Measurements from ENCODE around the gene GOLGA6C.
"Not testable (repeated sequence)": the region's sequence is repeated elsewhere in the genome, so short reads cannot be mapped to it uniquely, and the experiment has no call there.

Gene GOLGA6C

DNA sequence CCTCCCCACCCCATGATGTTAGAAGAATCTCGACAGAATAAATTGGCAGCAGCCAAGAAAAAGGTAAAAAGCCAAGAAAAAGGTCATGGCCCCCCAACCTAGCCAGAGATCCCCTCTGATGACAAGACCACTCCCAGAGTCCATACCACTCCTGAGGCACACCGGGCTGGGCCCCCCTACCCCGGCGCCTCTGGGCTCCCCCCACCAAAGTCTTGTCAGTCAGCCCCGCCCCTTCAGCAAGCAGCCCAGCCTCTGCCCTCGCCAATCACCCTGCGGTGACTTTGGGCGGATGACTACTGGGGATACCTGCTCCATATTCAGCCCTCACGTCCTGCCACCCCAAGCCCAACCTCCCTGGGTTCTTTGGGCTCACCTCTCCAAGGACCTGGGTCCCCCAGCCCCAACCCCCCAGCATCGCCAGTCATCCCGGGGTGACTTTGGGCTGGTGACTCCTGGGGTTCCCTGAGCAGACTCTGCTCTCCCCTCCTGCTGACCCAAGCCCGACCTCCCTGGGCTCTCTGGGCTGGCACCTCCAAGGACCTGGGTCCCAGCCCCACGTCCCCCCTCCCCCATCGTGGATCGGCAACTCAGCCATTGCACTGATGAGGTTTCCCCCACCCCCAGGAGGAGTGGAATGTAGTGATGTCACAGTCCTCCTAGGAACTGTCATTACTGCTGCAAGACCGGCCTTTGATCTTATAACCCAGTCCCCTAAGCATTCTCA, 648 bp downstream of the GOLGA6C start:
- not testable (repeated sequence) for DNase-seq

DNA sequence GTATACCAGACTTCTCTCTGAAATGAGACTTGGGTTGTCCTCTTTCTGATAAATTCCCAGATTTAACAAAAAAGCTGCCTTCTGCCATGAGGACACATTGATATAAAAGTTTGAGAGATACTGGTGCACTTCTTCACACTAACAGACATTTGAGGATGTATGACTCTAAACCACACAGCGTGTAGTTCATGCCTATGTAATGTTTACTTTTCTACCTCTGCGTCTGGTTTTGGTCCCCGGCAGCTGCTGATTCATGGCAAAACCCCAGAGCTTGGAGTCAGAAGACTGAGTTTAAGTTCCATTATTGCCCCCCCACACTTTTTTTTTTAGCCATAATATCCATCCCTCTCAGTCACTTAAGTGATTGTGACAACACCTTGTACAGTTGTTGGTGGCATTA, 1.7 kb downstream of the GOLGA6C start:
- not testable (repeated sequence) for DNase-seq

DNA sequence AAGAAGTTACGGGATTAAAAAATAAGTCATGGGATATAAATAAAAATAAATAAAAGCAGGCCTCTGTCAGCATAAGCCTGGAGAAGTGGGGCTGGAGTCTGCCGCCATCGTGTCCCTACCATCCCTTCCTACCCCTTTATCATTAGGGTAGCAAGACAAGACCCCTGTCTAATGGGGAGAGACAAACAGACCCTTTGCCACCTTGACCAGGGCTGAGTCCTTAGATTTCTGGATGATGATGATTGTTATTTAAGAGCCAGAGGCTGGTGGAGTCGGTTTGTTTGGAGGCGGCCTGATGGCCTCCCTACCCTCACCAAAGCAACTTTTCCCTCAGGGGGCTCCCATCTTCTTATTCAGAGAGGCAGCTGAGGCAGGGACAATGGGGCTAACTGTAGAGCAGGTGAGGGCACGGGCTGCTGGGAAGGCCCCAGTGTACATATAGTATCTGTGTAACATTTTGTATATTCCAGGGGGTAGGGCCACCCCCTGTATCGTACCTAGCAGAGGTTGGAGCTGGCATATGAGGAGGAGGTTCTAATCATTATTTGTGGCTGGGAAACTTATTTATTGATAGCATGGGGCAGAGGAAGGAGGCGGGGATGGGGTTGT, 15.7 kb downstream of the GOLGA6C start:
- not testable (repeated sequence) for DNase-seq

DNA sequence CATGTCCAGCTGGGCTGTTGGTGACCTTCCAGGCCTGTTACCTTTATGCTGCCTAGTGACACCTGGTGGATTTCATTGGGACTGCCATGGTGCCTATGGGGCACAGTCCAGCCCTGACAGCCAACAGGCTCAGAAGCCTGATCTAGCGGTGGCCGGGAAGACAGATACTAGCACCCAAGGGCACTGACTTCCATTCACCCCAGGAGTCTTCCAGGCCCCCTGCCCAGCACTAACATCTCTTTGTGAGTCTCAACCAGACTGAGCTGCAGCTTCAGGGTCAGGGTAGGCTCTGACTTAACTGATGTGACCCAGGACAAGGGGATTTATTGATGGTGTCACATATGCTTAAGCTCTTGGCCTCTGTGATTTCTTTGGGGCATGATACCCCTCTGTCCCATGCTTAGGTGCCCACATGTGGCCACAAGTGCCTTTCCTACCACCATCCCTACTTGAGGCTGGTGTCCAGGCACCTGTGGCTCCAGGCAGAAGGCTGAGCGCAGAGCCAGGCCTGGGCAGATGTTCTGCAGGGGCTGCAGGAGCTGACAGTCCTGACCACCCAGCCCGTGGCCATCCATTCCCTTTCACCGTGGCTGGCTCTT, 16.5 kb downstream of the GOLGA6C start:
- DNase-seq, result peak; percentile 50 to 59

DNA sequence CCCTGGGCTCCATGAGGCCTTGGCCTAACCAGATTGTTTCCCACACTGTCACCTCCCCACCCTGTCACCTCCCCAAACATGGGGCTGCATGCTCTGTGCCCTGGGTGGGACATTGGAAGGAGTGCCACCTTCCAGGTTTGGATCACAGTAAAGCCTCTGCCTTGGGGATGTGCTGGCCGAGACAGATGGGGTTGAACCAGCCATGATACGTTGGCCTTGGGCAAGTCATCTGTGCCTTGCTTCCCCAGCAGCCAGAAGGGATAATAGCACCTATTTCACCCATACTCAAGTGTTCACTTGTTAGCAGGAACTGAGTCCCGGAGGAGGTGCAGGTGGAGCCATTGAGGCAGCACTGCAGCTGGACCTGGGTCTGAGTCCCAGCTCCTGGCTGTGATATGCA, 17.5 kb downstream of the GOLGA6C start:
- not testable (repeated sequence) for DNase-seq

DNA sequence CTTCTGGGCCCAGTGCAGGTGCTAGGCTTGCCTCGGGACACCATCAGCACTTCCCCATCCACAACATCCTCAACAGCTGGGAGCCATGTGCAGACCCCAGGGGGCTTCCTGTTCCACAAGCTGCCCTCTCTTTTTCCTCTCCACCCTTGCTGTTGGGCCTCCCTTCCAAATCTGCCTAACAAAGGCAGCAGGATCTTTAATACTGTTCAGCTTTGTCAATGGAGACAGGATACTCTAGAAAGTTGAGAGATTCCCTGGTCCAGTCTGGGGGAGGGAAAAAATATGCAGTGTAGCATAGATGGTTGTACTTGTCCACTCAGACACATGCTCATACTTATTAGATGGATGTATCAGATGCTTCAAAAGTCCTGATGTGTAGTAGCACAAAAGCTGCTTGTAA, 20.4 kb downstream of the GOLGA6C start:
- DNase-seq, result not testable (repeated sequence)

DNA sequence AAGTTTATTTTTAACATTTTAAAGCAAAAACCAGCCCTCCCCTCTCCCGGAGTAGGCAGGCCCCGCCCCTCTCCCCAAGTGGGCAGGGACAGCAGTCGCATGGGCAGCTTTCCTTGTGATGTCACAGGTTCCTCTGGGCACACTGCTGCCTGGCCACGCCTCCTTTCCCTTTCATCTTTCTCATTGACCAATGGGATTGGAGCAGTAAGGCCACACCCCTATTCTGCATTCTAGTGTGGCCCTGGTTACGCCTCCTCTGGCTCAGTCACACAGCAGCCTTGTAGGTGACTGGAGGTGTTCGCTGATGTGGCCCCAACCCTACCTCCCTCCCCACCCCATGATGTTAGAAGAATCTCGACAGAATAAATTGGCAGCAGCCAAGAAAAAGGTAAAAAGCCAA, 24.4 kb downstream of the GOLGA6C start, which contains the start of gene GOLGA6D:
Gene GOLGA6D (plus strand): TSS at position 264 of the 400 bp plus-strand sequence. CDS start 41 bp downstream, at position 305.
- DNase-seq, result not testable (repeated sequence)

DNA sequence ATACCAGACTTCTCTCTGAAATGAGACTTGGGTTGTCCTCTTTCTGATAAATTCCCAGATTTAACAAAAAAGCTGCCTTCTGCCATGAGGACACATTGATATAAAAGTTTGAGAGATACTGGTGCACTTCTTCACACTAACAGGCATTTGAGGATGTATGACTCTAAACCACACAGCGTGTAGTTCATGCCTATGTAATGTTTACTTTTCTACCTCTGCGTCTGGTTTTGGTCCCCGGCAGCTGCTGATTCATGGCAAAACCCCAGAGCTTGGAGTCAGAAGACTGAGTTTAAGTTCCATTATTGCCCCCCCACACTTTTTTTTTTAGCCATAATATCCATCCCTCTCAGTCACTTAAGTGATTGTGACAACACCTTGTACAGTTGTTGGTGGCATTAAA, 26.0 kb downstream of the GOLGA6C start:
- DNase-seq, result not testable (repeated sequence)

DNA sequence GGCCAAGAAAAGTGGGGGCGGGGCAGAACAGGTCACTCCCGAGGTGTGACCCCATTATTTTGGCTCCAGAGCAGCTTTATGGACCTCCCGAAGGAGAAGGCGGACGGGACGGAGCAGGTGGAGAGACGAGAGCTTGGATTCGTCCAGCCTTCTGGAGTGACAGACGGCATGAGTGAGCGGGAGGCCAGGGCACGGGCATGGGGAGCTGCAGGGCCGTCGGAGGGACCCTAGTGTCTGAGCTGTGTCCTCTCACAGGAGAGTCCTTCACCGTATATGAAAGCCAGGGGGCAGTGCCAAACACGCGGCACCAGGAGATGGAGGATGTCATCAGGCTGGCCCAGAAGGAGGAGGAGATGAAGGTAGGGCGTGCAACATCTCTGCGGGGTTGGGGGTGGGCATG, 35.5 kb downstream of the GOLGA6C start:
- DNase-seq, result not testable (repeated sequence)

DNA sequence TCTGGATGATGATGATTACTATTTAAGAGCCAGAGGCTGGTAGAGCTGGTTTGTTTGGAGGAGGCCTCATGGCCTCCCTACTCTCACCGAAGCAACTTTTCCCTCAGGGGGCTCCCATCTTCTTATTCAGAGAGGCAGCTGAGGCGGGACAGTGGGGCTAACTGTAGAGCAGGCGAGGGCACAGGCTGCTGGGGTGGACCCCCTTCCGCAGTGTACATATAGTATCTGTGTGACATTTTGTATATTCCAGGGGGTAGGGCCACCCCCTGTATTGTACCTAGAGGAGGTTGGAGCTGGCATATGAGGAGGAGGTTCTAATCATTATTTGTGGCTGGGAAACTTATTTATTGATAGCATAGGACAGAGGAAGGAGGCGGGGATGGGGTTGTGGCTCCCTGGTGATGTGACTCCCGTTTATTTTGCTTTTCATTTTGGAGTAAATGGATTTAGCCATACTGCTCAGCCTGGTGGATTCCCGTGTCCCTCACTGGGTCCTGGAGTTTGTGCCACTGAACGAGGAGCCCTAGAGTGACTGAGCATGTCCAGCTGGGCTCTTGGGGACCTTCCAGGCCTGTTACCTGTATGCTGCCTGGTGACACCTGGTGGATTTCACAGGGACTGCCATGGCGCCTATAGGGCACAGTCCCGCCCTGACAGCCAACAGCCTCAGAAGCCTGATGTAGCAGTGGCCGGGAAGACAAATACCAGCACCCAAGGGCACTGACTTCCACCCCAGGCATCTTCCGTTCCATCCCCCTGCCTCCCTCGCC, 40.6 kb downstream of the GOLGA6C start:
- DNase-seq, result not testable (repeated sequence)

DNA sequence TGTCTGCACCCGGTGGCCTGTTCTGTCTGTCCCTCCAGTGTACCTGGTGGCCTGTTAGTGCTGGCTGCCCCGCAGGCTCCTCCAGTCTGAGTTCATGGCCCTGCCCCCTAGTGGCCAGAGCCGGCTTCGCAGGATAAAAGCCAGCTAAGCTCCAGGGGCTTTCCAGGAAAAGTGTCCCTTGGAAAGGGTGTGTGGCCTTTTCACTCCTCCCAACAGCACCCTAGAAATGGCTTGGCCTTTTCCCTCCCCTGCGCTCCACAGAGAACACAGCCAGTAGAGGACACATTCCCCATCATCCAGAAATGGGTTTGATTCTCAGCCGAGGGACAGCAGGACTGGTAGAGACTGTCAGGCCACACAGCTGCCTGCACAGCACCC, 41.2 kb downstream of the GOLGA6C start:
- DNase-seq, result peak; percentile 40 to 60

DNA sequence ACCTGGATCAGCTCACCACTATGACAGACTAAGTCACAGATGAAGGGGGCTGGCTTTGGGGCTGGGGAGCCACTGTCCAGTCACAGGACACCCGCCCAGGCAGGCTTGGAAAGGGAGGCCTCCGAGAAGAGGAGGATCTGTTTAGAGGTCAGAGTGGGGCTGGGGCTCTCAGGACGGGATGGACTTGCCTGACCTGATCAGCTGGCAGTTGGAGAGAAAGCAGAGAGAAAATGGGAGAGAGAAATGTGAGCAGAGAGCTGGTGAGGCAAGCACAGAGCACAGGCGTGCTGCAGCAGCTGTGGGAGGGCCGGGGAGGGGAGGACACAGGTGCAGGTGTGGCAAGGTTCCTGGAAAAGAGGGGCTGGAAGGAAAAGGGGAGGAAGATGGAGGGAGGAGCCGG, 41.9 kb downstream of the GOLGA6C start:
- DNase-seq, result not testable (repeated sequence)

DNA sequence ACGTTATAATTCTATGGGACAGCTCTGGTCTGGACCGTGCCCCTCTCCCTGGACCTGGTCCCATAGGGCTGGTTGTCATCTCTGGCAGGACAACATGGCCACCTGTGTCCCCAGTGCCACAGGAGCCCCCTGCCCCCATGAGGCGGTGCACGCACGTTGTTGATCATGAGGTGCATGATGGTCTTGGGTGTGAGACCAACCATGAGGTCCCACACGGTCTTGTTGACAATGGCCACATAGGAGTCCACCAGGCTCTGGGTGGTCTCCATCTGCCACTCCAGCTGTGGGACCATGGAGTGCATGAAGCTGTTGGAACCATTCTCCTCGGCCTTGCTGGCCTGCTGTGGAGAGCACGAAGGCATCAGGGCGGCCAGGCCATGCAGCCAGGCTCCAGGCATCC, 44.2 kb downstream of the GOLGA6C start:
- no peak for DNase-seq

DNA sequence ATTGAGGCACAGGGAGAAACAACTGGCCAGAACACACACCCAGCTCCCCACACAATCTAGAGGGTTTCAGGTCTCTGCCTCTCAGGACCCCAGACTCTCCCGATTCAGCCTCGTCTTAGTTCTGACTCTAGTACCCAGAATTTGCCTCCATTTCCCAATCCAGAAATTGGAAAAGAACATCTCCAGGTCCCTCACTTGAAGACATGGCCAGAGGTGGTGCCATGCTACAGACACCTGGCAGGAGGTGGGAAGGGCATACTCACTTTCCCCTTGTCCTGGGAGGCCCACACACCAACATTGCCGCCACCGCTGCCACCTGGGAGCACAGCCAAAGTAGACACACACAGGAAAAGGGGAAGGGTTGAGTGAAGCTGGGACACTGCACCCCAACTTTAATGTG, 44.6 kb downstream of the GOLGA6C start:
- DNase-seq, result not testable (repeated sequence)

DNA sequence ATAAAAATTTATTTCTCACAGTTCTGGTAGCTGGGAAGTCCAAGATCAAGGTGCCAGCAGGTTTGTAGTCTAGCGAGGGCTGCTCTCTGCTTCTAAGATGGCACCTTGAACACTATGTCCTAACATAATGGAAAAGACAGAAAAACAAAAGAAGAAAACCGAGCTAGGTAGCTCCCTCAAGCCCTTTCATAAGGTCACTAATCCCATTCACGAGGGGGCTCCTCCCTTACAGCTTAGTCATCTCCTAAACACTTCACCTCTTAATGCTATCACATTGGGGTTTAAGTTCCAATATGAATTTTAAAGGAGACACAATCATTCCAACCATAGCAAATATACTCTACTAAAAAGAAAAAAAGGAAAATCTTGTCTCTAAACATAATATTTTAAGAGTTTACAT, 48.1 kb downstream of the GOLGA6C start:
- no peak for DNase-seq

DNA sequence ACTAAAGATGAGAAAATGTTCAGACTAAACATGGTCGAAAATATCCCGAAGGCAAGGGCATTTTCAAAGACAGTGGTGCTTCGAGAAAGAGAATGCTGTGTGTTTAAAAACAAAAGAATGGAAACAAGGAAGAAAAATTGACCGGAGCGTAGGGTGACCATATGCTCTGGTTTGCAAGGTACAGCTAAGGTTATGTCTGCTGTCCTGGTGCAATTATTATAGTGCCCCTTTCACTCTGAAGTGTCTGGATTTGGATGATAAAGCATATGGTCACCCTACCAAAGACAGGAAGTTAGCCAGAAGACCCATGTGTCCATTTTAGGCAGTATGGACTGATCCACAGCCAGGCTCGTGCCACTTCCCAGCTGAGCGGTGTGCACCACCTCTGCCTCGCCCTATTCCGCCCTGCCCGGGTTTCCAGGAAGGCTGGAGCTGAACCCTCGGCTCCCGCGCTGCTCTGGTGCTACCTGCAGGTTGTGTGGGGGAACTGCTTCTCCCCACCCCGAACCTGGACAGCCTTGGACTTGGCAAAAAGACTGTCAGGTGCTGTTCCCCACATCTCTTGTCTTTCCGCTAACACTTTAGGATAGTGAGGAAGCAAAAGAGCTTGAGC, 49.8 kb downstream of the GOLGA6C start:
- DNase-seq, result no peak

DNA sequence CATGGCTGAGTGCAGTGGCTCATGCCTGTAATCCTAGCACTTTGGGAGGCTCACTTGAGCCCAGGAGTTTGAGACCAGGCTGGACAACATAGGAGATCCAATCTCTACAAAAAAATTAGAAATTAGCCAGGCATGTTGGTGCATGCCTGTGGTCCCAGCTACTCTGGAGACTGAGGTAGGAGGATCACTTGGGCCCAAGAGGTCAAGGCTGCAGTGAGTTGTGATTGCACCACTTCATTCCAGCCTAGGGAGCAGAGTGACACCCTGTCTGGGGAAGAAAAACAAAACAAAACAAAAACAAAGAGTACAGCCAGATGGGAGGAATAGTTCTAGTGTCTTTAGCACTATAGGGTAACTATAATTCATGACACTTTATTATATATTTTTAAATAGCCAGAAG, 51.6 kb downstream of the GOLGA6C start:
- DNase-seq, result no peak

DNA sequence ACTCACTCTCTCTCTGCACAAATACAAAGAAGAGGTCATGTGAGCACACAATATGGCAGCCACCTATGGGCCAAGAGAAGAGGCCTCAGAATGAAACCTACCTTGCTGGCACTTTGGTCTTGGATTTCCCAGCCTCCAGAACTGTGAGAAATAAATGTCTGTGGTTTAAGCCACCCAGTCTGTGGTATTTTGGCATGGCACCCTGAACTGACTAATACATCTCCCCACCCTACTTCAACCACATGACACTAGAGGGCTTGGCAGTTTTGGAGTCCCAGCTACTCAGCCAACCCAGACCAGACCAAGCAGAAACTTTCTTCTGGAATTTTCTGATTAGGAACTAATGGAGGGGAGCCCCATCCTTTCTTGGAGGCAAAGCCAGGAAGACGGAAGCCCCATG, 54.4 kb downstream of the GOLGA6C start:
- DNase-seq, result not testable (repeated sequence)

DNA sequence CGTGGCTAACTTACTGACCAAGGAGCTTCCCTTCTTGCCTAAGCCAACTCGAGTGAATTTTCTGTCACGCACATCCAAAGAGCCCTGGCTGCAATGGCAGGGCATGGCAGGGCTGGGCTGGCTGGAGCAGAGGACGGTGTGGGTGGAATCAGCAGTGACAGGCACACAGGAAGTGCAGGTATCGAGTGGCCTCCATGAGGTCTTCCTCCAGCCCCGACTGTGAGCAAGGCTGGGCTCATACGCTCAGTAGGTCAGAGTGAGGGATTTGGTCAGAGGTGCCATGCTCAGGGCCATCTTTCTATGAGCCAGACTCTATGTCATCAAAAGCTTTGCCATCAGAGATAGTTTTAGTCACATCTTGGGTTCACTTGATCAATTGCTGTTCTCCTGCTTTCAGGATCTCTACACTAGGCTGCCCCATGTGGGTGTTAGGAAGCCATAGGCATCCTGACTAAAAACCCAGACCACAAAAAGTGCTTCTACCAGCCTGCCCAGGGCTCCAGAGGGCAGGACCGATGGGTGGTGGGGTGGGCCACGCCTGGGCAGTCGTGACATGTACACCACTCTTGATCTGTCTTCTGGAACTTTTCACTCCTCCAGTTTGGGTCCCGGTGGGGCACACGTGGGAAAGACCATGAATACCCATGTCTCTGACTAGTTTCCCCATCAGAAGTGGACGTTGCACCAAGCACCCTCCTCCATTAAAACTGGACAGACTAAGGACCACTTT, 55.1 kb downstream of the GOLGA6C start:
- no peak for DNase-seq

DNA sequence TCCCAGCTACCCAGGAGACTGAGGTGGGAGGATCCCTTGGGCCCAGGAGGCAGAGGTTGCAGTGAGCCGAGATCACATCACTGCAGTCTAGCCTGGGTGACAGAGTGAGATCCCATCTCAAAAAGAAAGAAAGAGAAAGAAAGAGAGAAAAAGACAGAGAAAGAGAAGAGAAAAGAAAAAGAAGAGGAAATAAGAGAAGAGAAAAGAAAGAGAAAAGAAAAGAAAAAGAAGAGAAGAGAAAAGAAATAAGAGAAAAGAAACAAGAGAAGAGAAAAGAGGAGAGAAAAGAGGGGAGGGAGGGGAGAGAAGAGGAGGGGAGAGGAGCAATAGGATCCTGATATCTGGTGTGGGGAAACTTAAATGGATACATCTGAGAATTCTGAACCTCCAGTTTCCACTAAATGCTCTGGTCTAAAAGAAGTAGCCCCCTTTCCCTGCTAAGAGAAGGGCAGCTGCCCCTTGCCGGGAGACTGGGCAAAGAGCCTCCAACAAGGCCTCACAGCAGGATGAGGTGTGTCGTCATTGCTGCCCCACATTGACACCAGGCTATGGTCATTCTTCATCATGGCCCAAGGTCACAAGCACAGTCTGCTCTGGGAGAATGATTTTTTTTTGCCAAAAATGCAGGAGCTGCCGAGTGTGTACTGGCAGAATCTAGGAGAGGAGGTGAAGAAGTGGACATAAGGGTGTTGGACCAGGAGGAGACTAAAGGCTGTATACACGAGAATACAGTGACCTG, 56.6 kb downstream of the GOLGA6C start:
- no peak for DNase-seq

DNA sequence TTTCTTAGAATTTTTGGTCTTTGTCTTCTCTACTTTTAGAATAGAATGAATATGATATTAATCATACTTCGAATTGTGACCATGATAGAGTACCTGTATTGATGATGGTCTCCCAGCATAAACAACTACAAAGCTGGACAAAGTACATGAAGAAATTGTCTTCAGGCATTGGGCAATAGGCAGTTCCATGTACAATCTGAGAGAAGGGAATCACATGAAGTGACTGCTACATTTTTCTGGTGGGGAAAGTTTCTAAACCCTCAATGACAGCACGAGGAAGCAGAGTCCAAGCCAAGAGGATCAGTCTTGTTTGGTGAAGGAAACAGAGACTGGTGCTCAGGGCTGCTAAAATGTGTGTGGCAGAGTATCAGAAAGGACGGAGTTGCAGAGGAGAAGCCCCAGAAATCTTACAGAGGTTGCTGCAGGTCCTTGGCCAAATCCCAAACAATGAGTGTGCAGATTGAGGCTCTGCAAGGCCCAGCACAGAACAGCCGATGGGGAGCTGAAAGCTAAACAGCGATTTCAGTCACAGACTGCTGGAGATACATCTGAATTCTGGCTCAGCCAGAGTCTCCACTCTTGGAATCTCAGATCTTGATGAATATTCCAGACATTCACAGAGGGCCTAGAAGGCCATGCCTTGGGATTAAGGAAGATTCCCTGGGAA, 61.2 kb downstream of the GOLGA6C start:
- not testable (repeated sequence) for DNase-seq

All from stimulated activated CD4-positive, alpha-beta T cell treated with anti-CD3 and anti-CD28 coated beads, Interleukin-4, amount 100 ng/mL, for 4 hours (primary cell).